Activated naive CD4-positive, alpha-beta T cell treated with anti-CD3 and anti-CD28 coated beads, Interleukin-2, amount 50 U/mL, for 16 hours (primary cell): ENCODE results near the gene MPIG6B.

ENCODE experiments used
- DNase-seq: peaks from one replicate; pipeline ENCODE4 v3.0.0-alpha.2; 2020

The MPIG6B gene

GRCh38 chr6:31769684-31770371 lies 46.7 kb downstream of the MPIG6B start:
- peak; percentile 78 for DNase-seq

- DNase-seq: no peak
Measured at GRCh38 chr6:31770860-31771259, 47.7 kb downstream of the MPIG6B start.

- DNase-seq: peak; percentile 51
Measured at GRCh38 chr6:31771992-31772358, 48.8 kb downstream of the MPIG6B start.

GRCh38 chr6:31775184-31775583 lies 52.0 kb downstream of the MPIG6B start:
- no peak for DNase-seq

GRCh38 chr6:31775633-31776484 lies 52.7 kb downstream of the MPIG6B start:
- DNase-seq: no peak
